HFFc6 (cell line): ENCODE results near the gene PAK3. TPM values are rescaled to one million over a fixed set of nuclear protein-coding genes. Genes with fewer than 3 reads are reported as not detected.

Experiments used
- DNase-seq: peaks from one replicate; pipeline ENCODE4 v3.0.0-alpha.2; 2018
- H3K27ac Mint-ChIP-seq: 2 replicates; pipeline ENCODE4 v1.8.0; 2020; ENCODE audit warnings: mild to moderate bottlenecking, mixed read lengths
- H3K27me3 Mint-ChIP-seq: 2 replicates; pipeline ENCODE4 v1.8.0; 2021; ENCODE audit warnings: mild to moderate bottlenecking, moderate library complexity, mixed read lengths; ENCODE audit not compliant: insufficient read depth
- H3K36me3 Mint-ChIP-seq: 2 replicates; pipeline ENCODE4 v1.8.0; 2021; ENCODE audit warnings: low read depth, mixed read lengths
- H3K4me1 Mint-ChIP-seq: 2 replicates; pipeline ENCODE4 v1.8.0; 2020; ENCODE audit warnings: low read depth, mixed read lengths
- H3K4me3 Mint-ChIP-seq: 2 replicates; pipeline ENCODE4 v1.8.0; 2020; ENCODE audit warnings: mild to moderate bottlenecking, moderate library complexity, mixed read lengths
- H3K9me3 Mint-ChIP-seq: 2 replicates; pipeline ENCODE4 v1.8.0; 2020; ENCODE audit warnings: mild to moderate bottlenecking, mixed read lengths
- total RNA-seq, 6 experiments: library from RNA; stranded (reverse); fragmentation: NEBNext Ultra II Directional; extraction: Animal tissue kit (Norgen Biotek cat#: 25700); gene quantifications; 2 replicates in 1 of 6; 3 replicates in 5 of 6; pipeline ENCODE4 v1.2.3, GENCODE V29; 2021
- TF ChIP-seq, protein P1 (sequence below): fragments of 200-600 bp; sonication (generic); IDR thresholded peaks from 2 replicates; pipeline ENCODE4 v1.5.0; 2021; ENCODE audit warnings: antibody characterized with exemption, mild to moderate bottlenecking

The PAK3 gene
- total RNA-seq, 6 experiments from 2014 or later: not detected

DNA sequence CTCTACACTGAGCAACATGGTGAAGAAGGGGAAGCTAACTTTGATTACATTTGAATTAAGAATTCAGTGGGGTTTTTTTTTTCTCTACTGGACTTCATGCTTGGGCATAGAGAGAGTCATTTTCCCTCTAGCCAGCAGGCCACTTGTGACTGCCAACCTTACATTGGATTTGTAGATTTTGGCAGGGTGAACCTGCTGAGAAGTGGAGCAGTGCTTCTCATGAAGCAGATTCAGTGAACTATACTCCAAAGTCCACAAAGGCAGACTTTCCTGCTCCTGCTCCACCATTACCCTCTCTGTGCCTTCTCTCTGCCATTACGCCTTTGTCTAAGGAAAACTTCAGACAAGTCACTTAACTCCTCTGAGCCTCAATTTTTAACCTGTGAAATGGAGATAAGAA, 69.9 kb downstream of the PAK3 start:
- Mint-ChIP-seq H3K4me3 (no peak overlapping the region), H3K4me1 (no peaks in the 10 kb centered on the region), H3K27ac (no peak overlapping the region), H3K9me3 (peaks cover 20% of the 10 kb centered on the region), H3K27me3 (no peaks in the 10 kb centered on the region; the same call in 1 of the 2 replicates), H3K36me3 (no peaks in the 10 kb centered on the region)
- TF ChIP-seq, protein P1, sequence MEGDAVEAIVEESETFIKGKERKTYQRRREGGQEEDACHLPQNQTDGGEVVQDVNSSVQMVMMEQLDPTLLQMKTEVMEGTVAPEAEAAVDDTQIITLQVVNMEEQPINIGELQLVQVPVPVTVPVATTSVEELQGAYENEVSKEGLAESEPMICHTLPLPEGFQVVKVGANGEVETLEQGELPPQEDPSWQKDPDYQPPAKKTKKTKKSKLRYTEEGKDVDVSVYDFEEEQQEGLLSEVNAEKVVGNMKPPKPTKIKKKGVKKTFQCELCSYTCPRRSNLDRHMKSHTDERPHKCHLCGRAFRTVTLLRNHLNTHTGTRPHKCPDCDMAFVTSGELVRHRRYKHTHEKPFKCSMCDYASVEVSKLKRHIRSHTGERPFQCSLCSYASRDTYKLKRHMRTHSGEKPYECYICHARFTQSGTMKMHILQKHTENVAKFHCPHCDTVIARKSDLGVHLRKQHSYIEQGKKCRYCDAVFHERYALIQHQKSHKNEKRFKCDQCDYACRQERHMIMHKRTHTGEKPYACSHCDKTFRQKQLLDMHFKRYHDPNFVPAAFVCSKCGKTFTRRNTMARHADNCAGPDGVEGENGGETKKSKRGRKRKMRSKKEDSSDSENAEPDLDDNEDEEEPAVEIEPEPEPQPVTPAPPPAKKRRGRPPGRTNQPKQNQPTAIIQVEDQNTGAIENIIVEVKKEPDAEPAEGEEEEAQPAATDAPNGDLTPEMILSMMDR: no peak
- no peak for DNase-seq

DNA sequence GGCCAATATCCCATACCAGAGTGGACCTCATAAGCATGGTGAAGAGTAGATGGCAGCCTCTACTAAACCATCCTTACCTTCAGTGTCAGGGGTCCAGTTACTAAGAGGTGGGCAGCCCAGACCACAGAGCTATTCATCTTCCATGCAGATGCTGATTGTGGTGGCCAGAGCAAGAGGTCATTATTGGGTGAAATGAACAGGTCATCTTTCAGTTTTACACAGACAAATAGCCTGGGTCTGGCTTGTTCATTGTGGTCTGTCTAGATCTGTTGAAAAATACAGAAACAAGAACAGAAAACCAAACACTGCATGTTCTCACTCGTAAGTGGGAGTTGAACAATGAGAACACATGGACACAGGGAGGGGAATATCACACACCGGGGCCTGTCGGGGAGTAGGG, 71.3 kb downstream of the PAK3 start:
- Mint-ChIP-seq H3K27me3 (no peaks in the 10 kb centered on the region; the same call in 1 of the 2 replicates), H3K27ac (no peak overlapping the region), H3K36me3 (no peaks in the 10 kb centered on the region), H3K4me3 (no peak overlapping the region), H3K4me1 (no peaks in the 10 kb centered on the region), H3K9me3 (peaks cover 20% of the 10 kb centered on the region)
- TF ChIP-seq, protein P1: no peak
- DNase-seq: no peak

- no peak for DNase-seq
- no peak overlapping the region for H3K27ac Mint-ChIP-seq
- H3K4me3 Mint-ChIP-seq: no peak overlapping the region
- TF ChIP-seq, protein P1: no peak; the same call in 1 of the 2 replicates
- H3K9me3 Mint-ChIP-seq: peaks cover 16% of the 10 kb centered on the region
- H3K36me3 Mint-ChIP-seq: no peaks in the 10 kb centered on the region
- no peaks in the 10 kb centered on the region for H3K4me1 Mint-ChIP-seq
- no peaks in the 10 kb centered on the region; the same call in 1 of the 2 replicates for H3K27me3 Mint-ChIP-seq
Observed at GRCh38 chrX:111168314-111168713, 72.3 kb downstream of the PAK3 start.

- Mint-ChIP-seq H3K27ac (no peak overlapping the region), H3K4me1 (no peaks in the 10 kb centered on the region), H3K4me3 (no peak overlapping the region), H3K36me3 (no peaks in the 10 kb centered on the region), H3K27me3 (no peaks in the 10 kb centered on the region; the same call in 1 of the 2 replicates), H3K9me3 (peaks cover 16% of the 10 kb centered on the region)
- DNase-seq: no peak
- TF ChIP-seq, protein P1: no peak
Observed at GRCh38 chrX:111169141-111169540, 73.2 kb downstream of the PAK3 start.

DNA sequence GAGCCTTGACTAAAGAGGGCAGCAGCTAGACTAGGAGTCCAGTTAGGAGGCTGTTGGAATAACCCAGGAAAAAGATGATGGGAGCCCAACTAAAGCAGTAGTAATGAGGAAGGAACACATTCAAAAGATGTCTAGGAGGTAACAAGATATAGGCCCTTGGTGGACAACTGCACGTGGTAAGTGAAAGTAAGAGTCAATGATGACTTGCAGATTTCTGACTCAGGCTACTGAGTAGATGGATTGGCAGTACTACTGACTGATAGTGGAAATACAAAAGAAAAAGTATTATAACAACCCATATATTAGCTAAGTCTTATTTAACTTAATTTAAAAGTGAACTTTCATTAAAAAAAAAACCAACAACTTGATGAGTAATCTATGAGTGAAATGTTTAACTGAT, 74.0 kb downstream of the PAK3 start:
- Mint-ChIP-seq H3K9me3 (peaks cover 11% of the 10 kb centered on the region), H3K4me3 (no peak overlapping the region), H3K27me3 (no peaks in the 10 kb centered on the region; the same call in 1 of the 2 replicates), H3K4me1 (no peaks in the 10 kb centered on the region), H3K27ac (no peak overlapping the region), H3K36me3 (no peaks in the 10 kb centered on the region)
- TF ChIP-seq, protein P1: no peak
- no peak for DNase-seq
